SK-N-MC (cell line): ENCODE results near the gene TRAF3IP3.

Source experiments
- EZH2 ChIP-seq: fragments of 200-600 bp; sonication (generic); IDR thresholded peaks from one replicate; pipeline ENCODE4 v1.6.1; 2017; ENCODE audit warnings: antibody characterized with exemption
- POLR2AphosphoS5 ChIP-seq: IDR thresholded peaks from 2 replicates; pipeline ENCODE4 v1.6.1; 2012; ENCODE audit warnings: mild to moderate bottlenecking, low read depth, low read length, borderline replicate concordance

- TF ChIP-seq EZH2 (no peak), POLR2AphosphoS5 (no peak)
Observed at GRCh38 chr1:209822706-209823105, 66.9 kb downstream of the TRAF3IP3 start.
